ENCODE results near the gene LNPEP.

Gene LNPEP

DNA sequence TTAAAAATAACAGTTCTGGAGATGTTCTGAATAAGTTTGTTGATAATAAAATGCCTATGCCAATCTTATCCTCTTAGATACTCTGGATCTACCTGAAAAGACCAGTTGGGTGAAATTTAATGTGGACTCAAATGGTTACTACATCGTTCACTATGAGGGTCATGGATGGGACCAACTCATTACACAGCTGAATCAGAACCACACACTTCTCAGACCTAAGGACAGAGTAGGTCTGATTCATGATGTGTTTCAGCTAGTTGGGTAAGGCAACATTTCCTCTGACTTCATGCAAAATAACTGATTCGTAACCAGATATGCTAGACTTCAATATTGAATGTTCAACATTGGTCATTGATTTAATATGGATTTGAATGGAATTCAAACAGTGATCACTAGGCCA, 32.6 kb upstream of the LNPEP start:
- TF ChIP-seq, protein P1, sequence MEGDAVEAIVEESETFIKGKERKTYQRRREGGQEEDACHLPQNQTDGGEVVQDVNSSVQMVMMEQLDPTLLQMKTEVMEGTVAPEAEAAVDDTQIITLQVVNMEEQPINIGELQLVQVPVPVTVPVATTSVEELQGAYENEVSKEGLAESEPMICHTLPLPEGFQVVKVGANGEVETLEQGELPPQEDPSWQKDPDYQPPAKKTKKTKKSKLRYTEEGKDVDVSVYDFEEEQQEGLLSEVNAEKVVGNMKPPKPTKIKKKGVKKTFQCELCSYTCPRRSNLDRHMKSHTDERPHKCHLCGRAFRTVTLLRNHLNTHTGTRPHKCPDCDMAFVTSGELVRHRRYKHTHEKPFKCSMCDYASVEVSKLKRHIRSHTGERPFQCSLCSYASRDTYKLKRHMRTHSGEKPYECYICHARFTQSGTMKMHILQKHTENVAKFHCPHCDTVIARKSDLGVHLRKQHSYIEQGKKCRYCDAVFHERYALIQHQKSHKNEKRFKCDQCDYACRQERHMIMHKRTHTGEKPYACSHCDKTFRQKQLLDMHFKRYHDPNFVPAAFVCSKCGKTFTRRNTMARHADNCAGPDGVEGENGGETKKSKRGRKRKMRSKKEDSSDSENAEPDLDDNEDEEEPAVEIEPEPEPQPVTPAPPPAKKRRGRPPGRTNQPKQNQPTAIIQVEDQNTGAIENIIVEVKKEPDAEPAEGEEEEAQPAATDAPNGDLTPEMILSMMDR (IDR thresholded peaks at IDR 0.05; ENCODE audit: insufficient read depth, low read depth, low read length, missing control alignments), result no peak
- DNase-seq (ENCODE audit: low read depth), result peak; percentile 24
- no peak overlapping the region for H3K4me3 ChIP-seq (ENCODE audit: low read length)

DNA sequence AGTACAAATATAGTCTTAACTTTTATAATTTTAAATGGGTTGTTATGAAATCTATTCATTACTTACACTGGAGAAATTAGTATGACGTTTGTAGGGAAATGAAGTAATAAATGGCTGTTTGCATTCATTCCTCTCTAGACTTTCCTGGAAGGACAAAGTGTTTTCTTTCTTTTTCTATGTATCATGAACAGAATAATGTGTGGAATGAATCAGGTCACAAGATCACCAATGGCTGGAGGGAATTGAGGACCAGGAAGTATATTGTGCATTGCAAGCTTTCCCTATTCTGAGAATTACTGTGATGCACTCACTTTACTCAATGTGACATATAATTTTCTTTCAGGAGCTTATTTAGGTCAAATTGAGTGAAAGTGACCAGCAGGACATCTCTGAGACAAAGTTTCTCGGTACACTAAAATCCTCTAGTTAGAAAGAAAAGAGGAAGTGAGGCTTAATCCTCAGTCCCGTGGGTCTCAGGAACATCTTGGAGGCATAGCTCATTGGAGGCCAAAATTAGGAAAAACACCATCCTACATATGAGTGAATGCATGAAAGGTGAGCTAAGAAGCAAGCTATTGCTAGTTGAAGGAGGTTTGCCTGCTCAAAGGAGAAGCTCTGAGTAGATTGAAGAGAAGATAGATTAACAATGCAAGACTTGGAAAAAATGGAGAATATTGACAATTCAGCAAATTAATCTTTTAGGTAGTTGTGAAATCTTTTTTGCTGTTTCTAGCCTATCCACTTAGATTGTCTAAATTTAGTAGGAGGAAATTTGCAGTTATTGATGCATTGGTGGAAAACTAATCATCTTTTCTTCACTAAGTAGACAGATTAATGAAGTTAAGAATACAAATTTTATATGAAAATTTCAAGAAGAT, 31.6 kb upstream of the LNPEP start:
- TF ChIP-seq, protein P1 (IDR thresholded peaks at IDR 0.05; ENCODE audit: insufficient read depth, low read depth, low read length, missing control alignments), result no peak
- no peak overlapping the region for H3K4me3 ChIP-seq (ENCODE audit: low read length)
- DNase-seq (ENCODE audit: low read depth), result no peak

DNA sequence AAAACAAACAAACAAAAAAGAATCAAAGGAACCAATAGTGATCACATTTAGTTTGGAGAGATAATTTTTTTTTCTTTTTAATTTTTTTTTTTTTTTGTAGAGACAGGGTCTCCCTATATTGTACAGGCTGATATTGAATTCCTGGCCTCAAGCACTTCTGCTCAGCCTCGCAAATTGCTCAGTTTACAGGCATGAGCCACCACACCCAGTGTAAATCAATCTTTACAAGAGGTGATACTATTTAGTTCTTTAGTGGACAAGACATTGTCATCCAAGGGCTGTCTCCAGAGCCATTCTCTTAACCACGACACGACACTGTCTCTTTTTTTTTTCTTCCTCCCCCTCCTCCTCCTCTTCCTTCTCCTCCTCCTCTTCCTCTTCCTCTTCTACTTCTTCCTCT, 30.0 kb upstream of the LNPEP start:
- no peak for DNase-seq (ENCODE audit: low read depth)
- no peak overlapping the region for H3K4me3 ChIP-seq (ENCODE audit: low read length)
- TF ChIP-seq, protein P1 (IDR thresholded peaks at IDR 0.05; ENCODE audit: insufficient read depth, low read depth, low read length, missing control alignments), result no peak

DNA sequence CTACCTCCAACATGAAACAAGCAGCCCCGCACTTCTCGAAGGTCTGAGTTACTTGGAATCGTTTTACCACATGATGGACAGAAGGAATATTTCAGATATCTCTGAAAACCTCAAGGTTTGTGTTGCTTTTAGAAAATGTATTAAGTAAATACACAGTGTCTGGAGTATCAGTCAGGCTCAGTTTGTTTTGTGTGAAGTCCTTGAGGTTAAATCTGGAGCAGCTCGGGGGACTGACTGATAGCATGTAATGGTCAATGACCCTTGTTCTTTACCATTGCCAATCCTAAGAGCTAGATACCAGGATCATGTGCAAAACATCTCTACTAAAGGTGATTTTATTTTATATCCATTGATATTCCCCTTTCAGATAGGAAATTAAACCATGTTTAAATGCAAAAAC, 26.9 kb upstream of the LNPEP start:
- TF ChIP-seq, protein P1 (IDR thresholded peaks at IDR 0.05; ENCODE audit: insufficient read depth, low read depth, low read length, missing control alignments), result no peak
- H3K4me3 ChIP-seq (ENCODE audit: low read length), result no peak overlapping the region
- no peak for DNase-seq (ENCODE audit: low read depth)

DNA sequence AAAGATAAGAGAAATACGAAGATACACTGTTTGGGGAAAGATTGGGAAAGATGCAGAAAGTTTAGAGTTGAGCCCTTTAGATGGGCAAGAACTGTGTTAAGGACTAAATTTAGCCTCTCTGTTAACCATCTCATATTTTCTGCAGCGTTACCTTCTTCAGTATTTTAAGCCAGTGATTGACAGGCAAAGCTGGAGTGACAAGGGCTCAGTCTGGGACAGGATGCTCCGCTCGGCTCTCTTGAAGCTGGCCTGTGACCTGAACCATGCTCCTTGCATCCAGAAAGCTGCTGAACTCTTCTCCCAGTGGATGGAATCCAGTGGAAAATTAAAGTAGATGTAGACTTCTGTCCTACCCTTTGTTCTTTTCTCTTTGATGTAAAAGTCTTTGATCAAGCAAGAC, 26.4 kb upstream of the LNPEP start:
- DNase-seq (ENCODE audit: low read depth), result no peak
- no peak overlapping the region for H3K4me3 ChIP-seq (ENCODE audit: low read length)
- TF ChIP-seq, protein P1 (IDR thresholded peaks at IDR 0.05; ENCODE audit: insufficient read depth, low read depth, low read length, missing control alignments), result no peak

DNA sequence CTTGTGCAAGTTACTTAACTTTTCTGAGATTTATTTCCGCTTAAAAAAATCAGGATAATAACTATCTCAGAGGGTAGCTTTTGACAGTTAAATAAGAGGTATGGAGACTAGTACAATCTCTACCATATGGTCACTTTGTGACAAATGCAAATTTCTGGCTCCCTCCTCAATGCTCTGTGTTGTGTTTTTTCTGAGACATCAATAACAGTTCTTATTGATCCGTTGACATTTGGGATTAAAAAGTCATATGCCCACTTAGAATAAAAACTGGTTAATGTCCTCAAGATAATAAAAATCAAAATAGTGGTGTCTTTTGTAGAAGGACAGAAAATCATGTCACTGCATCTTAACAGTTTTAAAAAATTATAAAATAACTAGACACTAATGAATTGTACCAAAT, 24.7 kb upstream of the LNPEP start:
- TF ChIP-seq, protein P1 (IDR thresholded peaks at IDR 0.05; ENCODE audit: insufficient read depth, low read depth, low read length, missing control alignments), result no peak
- H3K4me3 ChIP-seq (ENCODE audit: low read length), result no peak overlapping the region
- DNase-seq (ENCODE audit: low read depth), result no peak

DNA sequence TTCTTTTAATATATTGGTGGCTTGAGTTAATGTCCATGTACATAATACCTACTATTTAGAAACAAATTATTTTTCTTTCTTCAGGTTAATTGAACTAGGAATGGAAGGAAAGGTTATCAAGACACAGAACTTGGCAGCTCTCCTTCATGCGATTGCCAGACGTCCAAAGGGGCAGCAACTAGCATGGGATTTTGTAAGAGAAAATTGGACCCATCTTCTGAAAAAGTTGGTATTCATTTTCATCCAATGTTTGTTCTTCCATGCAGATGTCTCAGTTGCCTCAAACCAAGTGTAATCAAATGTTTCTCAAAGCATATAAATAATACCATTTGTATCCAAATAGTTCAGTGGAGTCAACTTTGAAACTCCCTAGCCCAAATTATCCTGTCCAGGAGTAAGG, 22.6 kb upstream of the LNPEP start:
- no peak for DNase-seq (ENCODE audit: low read depth)
- TF ChIP-seq, protein P1 (IDR thresholded peaks at IDR 0.05; ENCODE audit: insufficient read depth, low read depth, low read length, missing control alignments), result no peak
- no peak overlapping the region for H3K4me3 ChIP-seq (ENCODE audit: low read length)

Measured in epithelial cell of esophagus (primary cell).